ENCODE measurements around the gene PLXNA2. TPM values are rescaled to one million over a fixed set of nuclear protein-coding genes. Genes with fewer than 3 reads are reported as not detected.
A peak's percentile ranks its signal among the peaks of the same experiment; 100 is the strongest.

Gene PLXNA2
- total and polyA plus RNA-seq, 2 of the 13 experiments (the other 11 are each of a cell fraction or from before 2014, with no cell fraction given): 1.1 to 2.1 TPM

DNA sequence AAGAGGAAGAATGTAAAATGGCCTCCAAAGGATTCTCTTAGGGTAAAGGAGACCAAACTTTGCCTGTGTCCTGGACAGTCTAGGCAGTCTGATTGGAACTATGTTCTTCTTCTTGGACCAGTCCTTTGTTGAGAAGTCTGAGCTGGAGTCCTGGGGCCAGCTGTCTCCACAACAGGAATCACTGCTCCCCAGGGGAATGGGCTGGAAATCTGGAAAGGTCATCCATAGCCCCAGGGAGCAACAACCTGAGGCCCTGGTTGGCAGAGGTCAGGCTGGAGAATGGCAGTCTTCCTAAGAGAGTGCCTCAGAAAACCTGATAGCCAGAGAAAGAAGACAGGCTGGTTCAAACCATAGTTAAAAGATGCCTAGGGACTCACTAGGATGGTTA is 68.7 kb downstream of the PLXNA2 start:
- H3K4me1 ChIP-seq (ENCODE audit: insufficient read depth, low read length): peaks cover 100% of the 10 kb centered on the region
- no peak overlapping the region for H3K9ac ChIP-seq (ENCODE audit: insufficient read depth, low read depth, low read length)
- no peaks in the 10 kb centered on the region for H3K27me3 ChIP-seq (ENCODE audit: control insufficient read depth in 1 of 2, insufficient read depth in 2 of 2, low read length in 2 of 2)
- POLR2A ChIA-PET: interaction anchor here (1.1 to 1.3 kb wide), 2 partner anchors 13 to 17 kb away, joined by 4 to 8 read pairs; no protein-coding TSS in a partner anchor
- H4K20me1 ChIP-seq (ENCODE audit: insufficient read depth, low read length): no peaks in the 10 kb centered on the region
- no peak overlapping the region for H3K27ac ChIP-seq (ENCODE audit: extremely low read length, insufficient read depth, low read length)
- ATAC-seq: no peak
- H3K36me3 ChIP-seq (replicated peaks in 1 of 2; ENCODE audit: control insufficient read depth in 1 of 2, insufficient read depth in 2 of 2, low read length in 2 of 2): no peaks in the 10 kb centered on the region
- no TSS peak for BruUV-seq (replicated peaks)
- CTCF ChIA-PET (ENCODE audit: low intra/inter-chr PET ratio, low total read pairs): no interaction called here
- TF ChIP-seq, protein P1, sequence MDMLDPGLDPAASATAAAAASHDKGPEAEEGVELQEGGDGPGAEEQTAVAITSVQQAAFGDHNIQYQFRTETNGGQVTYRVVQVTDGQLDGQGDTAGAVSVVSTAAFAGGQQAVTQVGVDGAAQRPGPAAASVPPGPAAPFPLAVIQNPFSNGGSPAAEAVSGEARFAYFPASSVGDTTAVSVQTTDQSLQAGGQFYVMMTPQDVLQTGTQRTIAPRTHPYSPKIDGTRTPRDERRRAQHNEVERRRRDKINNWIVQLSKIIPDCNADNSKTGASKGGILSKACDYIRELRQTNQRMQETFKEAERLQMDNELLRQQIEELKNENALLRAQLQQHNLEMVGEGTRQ (IDR thresholded peaks at IDR 0.05; ENCODE audit: low read depth, low read length): no peak
- TF ChIP-seq, protein P1 (CRISPR knock-in tag; IDR thresholded peaks at IDR 0.05; ENCODE audit: borderline replicate concordance): no peak
- peak; percentile 9; the same call in 1 of the 2 replicates for TF ChIP-seq ZFP90 (CRISPR knock-in tag; IDR thresholded peaks at IDR 0.05; ENCODE audit: borderline replicate concordance)
- H3K4me3 ChIP-seq (replicated peaks in 1 of 3; ENCODE audit: insufficient read depth in 1 of 3, low read depth in 2 of 3, low read length in 3 of 3): no peak overlapping the region
- no peaks in the 10 kb centered on the region for H3K9me3 ChIP-seq (ENCODE audit: low read length)
- no peak overlapping the region for H2AFZ ChIP-seq (ENCODE audit: low read length)
- DNase-seq (ENCODE audit: low spot score): no peak
- no peak overlapping the region for H3K4me2 ChIP-seq (ENCODE audit: low read depth, low read length)
- intact Hi-C loops (cut with micrococcal nuclease; ENCODE audit: unreplicated experiment) (no loop called here), in situ Hi-C loops (cut with HindIII; ENCODE audit: extremely low pct_ligation_motif_present, low pct_unique_long_range_greater_than_20kb) (no loop called here)
- no peaks in the 10 kb centered on the region for H3K79me2 ChIP-seq (ENCODE audit: insufficient read depth, low read length)
- FAIRE-seq: no peak

DNA sequence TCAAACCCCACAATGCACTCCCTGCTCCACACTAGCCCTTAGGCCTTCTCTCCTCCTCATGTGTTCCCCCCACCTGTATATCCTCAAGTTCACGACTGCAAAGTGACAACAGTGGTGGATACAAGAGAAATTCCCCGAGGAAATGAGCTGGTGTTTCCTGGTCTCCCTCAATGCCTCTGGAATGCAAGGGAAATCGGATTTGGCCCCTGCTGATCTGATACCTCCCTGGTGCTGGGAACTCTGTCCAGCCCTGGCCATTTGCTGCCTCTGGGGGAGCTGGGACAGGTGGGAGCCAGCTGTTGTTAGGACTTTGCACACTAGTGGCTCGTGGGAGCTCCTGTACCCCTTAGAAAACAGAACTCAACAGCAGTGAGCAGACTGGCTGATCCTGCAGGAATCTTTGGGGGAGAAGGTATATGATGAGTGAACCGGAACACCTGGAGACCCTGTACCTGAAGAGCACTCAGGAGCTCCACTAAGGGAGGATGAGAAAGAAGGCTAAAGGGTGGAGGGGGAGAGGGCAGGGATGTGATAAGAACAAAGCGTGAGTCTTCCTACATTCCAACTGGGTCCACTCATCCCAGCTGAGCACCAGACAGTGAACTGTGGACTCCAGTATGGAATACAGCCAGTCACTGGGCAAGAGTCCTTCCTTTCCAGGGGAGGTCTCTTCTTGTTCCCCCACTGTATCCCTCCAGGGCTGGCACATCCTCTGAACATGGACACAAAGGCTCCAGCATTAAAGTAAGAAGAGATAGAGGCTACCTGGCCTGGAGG is 69.3 kb downstream of the PLXNA2 start:
- CTCF ChIA-PET (ENCODE audit: low intra/inter-chr PET ratio, low total read pairs): no interaction called here
- Histone ChIP-seq H4K20me1 (ENCODE audit: insufficient read depth, low read length) (no peaks in the 10 kb centered on the region), H3K4me3 (replicated peaks in 1 of 3; ENCODE audit: insufficient read depth in 1 of 3, low read depth in 2 of 3, low read length in 3 of 3) (no peak overlapping the region), H3K27ac (ENCODE audit: extremely low read length, insufficient read depth, low read length) (peak overlapping the region; percentile 37), H3K27me3 (ENCODE audit: control insufficient read depth in 1 of 2, insufficient read depth in 2 of 2, low read length in 2 of 2) (no peaks in the 10 kb centered on the region), H3K4me2 (ENCODE audit: low read depth, low read length) (peak overlapping the region; percentile 20; the same call in 1 of the 2 replicates), H3K9me3 (ENCODE audit: low read length) (no peaks in the 10 kb centered on the region), H2AFZ (ENCODE audit: low read length) (no peak overlapping the region), H3K79me2 (ENCODE audit: insufficient read depth, low read length) (no peaks in the 10 kb centered on the region), H3K4me1 (ENCODE audit: insufficient read depth, low read length) (peaks cover 100% of the 10 kb centered on the region), H3K36me3 (replicated peaks in 1 of 2; ENCODE audit: control insufficient read depth in 1 of 2, insufficient read depth in 2 of 2, low read length in 2 of 2) (no peaks in the 10 kb centered on the region), H3K9ac (ENCODE audit: insufficient read depth, low read depth, low read length) (no peak overlapping the region)
- intact Hi-C loops (cut with micrococcal nuclease; ENCODE audit: unreplicated experiment): loop anchor here (5.0 kb wide), 1 partner anchor 43 kb away; no protein-coding TSS in a partner anchor
- ATAC-seq (peak; percentile 56), FAIRE-seq (no peak), DNase-seq (ENCODE audit: low spot score) (peak; percentile 66)
- POLR2A ChIA-PET: interaction anchor here (1.1 to 1.3 kb wide), 2 partner anchors 13 to 16 kb away, joined by 4 to 8 read pairs; no protein-coding TSS in a partner anchor
- WGBS (ENCODE audit: low lambda C conversion rate): 32% methylated on average over 5 of the region's 6 CpGs
- no TSS peak for BruUV-seq (replicated peaks)
- in situ Hi-C loops (cut with HindIII; ENCODE audit: extremely low pct_ligation_motif_present, low pct_unique_long_range_greater_than_20kb): no loop called here
- TF ChIP-seq ARHGAP35 (CRISPR knock-in tag; IDR thresholded peaks at IDR 0.05; ENCODE audit: borderline replicate concordance) (no peak), SMAD1 (CRISPR knock-in tag; IDR thresholded peaks at IDR 0.05; ENCODE audit: borderline replicate concordance, low read depth) (no peak), TEAD3 (CRISPR knock-in tag; optimal IDR thresholded peaks at IDR 0.05; ENCODE audit: borderline replicate concordance) (peak; percentile 96), ZNF570 (CRISPR knock-in tag; IDR thresholded peaks at IDR 0.05; ENCODE audit: borderline replicate concordance) (no peak)
- TF ChIP-seq, protein P2, sequence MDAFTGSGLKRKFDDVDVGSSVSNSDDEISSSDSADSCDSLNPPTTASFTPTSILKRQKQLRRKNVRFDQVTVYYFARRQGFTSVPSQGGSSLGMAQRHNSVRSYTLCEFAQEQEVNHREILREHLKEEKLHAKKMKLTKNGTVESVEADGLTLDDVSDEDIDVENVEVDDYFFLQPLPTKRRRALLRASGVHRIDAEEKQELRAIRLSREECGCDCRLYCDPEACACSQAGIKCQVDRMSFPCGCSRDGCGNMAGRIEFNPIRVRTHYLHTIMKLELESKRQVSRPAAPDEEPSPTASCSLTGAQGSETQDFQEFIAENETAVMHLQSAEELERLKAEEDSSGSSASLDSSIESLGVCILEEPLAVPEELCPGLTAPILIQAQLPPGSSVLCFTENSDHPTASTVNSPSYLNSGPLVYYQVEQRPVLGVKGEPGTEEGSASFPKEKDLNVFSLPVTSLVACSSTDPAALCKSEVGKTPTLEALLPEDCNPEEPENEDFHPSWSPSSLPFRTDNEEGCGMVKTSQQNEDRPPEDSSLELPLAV (CRISPR knock-in tag; conservative IDR thresholded peaks at IDR 0.05; ENCODE audit: low read depth): no peak
- TF ChIP-seq, protein P3, sequence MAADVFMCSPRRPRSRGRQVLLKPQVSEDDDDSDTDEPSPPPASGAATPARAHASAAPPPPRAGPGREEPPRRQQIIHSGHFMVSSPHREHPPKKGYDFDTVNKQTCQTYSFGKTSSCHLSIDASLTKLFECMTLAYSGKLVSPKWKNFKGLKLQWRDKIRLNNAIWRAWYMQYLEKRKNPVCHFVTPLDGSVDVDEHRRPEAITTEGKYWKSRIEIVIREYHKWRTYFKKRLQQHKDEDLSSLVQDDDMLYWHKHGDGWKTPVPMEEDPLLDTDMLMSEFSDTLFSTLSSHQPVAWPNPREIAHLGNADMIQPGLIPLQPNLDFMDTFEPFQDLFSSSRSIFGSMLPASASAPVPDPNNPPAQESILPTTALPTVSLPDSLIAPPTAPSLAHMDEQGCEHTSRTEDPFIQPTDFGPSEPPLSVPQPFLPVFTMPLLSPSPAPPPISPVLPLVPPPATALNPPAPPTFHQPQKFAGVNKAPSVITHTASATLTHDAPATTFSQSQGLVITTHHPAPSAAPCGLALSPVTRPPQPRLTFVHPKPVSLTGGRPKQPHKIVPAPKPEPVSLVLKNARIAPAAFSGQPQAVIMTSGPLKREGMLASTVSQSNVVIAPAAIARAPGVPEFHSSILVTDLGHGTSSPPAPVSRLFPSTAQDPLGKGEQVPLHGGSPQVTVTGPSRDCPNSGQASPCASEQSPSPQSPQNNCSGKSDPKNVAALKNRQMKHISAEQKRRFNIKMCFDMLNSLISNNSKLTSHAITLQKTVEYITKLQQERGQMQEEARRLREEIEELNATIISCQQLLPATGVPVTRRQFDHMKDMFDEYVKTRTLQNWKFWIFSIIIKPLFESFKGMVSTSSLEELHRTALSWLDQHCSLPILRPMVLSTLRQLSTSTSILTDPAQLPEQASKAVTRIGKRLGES (CRISPR knock-in tag; IDR thresholded peaks at IDR 0.05; ENCODE audit: borderline replicate concordance): no peak

Measured in HepG2 (cell line).